CD4-positive, CD25-positive, alpha-beta regulatory T cell (primary cell): ENCODE results near the gene DHRS7B. TPM values are rescaled to one million over a fixed set of nuclear protein-coding genes. Genes with fewer than 3 reads are reported as not detected.
"Not testable (repeated sequence)": the region's sequence is repeated elsewhere in the genome, so short reads cannot be mapped to it uniquely, and the experiment has no call there.

Experiments
- ATAC-seq, 2 donors: fragments of 150-1000 bp; cut with Tn5 transposase; one replicate each; pipeline ENCODE4 v1.10.0; 2021; ENCODE audit warnings: low read depth in 2 of 2, moderate number of reproducible peaks in 2 of 2, moderate library complexity in 1 of 2
- DNase-seq, 3 donors: peaks; one replicate each; pipeline versions ENCODE4 v3.0.0 to v3.0.0-alpha.2; 2012 to 2022; ENCODE audit warnings: mixed read lengths in 1 of 3
- H3K27ac ChIP-seq: one replicate; pipeline ENCODE4 v1.7.0; 2013; ENCODE audit warnings: mild to moderate bottlenecking, low read length; ENCODE audit not compliant: insufficient read depth, poor library complexity, severe bottlenecking
- H3K27me3 ChIP-seq: one replicate; pipeline ENCODE4 v1.7.0; 2013; ENCODE audit warnings: low read length; ENCODE audit not compliant: control insufficient read depth, insufficient read depth
- H3K36me3 ChIP-seq: one replicate; pipeline ENCODE4 v1.7.0; 2013; ENCODE audit warnings: mild to moderate bottlenecking, low read length, moderate library complexity; ENCODE audit not compliant: control insufficient read depth, insufficient read depth
- H3K4me1 ChIP-seq: 2 replicates; pipeline ENCODE4 v1.7.0; 2013; ENCODE audit warnings: mild to moderate bottlenecking, low read length; ENCODE audit not compliant: insufficient read depth, control insufficient read depth, poor library complexity, severe bottlenecking
- H3K4me3 ChIP-seq: one replicate; pipeline ENCODE4 v1.7.0; 2013; ENCODE audit warnings: low read depth, mild to moderate bottlenecking, low read length, moderate library complexity
- H3K9me3 ChIP-seq, 2 experiments: 1 replicate in 1 of 2; 2 replicates in 1 of 2; pipeline ENCODE4 v1.7.0; 2013; ENCODE audit warnings: low read length in 2 of 2, mild to moderate bottlenecking in 1 of 2, moderate library complexity in 1 of 2; ENCODE audit not compliant: control insufficient read depth in 2 of 2
- H3K27ac Mint-ChIP-seq, 3 donors: one replicate each; pipeline ENCODE4 v1.8.0; 2020 to 2022; ENCODE audit warnings: mild to moderate bottlenecking in 3 of 3, mixed read lengths in 3 of 3, moderate library complexity in 2 of 3
- H3K27me3 Mint-ChIP-seq: one replicate; pipeline ENCODE4 v1.8.0; 2022; ENCODE audit warnings: mild to moderate bottlenecking, mixed read lengths
- H3K36me3 Mint-ChIP-seq: one replicate; pipeline ENCODE4 v1.8.0; 2020; ENCODE audit warnings: mixed read lengths
- H3K4me1 Mint-ChIP-seq, 4 donors: one replicate each; pipeline ENCODE4 v1.8.0; 2020 to 2022; ENCODE audit warnings: mixed read lengths in 4 of 4, mild to moderate bottlenecking in 1 of 4
- H3K4me3 Mint-ChIP-seq, 4 donors: one replicate each; pipeline ENCODE4 v1.8.0; 2020 to 2022; ENCODE audit warnings: mild to moderate bottlenecking in 4 of 4, mixed read lengths in 4 of 4, moderate library complexity in 3 of 4
- H3K9me3 Mint-ChIP-seq, 7 donors: one replicate each; pipeline ENCODE4 v1.8.0; 2020 to 2022; ENCODE audit warnings: mixed read lengths in 7 of 7, mild to moderate bottlenecking in 3 of 7, moderate library complexity in 2 of 7
- polyA plus RNA-seq, 4 donors: library from polyadenylated mRNA; unstranded; fragments of 300-500 nt; fragmentation: Illumina TruSeq; gene quantifications; one replicate each; pipeline ENCODE4 v1.2.3, GENCODE V29; 2021
- total RNA-seq: library from RNA; stranded (reverse); gene quantifications from one replicate; pipeline ENCODE4 v1.2.3, GENCODE V29; 2022

DHRS7B gene
- total and polyA plus RNA-seq, 5 donors from 2014 or later = 7.6 to 17.2 (median 12.2) TPM

DNA sequence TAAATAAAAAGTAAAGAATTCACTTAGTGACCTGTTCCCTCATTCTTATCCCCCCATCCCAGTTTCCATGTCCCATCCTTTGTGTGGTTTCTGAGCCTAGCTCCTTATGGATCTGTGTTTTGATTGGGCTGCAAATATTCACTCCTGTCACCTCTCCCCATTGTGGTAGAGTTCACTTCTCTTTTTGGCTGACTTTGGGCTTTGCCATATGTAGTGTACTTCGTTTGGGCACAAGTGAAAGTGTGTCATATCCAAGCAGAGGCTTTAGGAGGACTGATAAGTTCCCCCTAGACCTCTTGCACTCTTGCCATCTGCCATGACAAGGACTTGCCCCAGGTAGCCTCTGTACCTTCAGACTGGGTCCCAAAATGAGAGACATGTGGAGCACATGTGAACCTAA, 13.0 kb upstream of the DHRS7B start:
- Mint-ChIP-seq H3K27ac (no peak overlapping the region), H3K4me3 (no peak overlapping the region), H3K4me1 (no peaks in the 10 kb centered on the region), H3K9me3 (no peaks in the 10 kb centered on the region), H3K27me3 (peaks cover 5% of the 10 kb centered on the region), H3K36me3 (no peaks in the 10 kb centered on the region)
- Histone ChIP-seq H3K27me3 (no peaks in the 10 kb centered on the region), H3K4me1 (no peaks in the 10 kb centered on the region), H3K36me3 (no peaks in the 10 kb centered on the region), H3K9me3 (no peaks in the 10 kb centered on the region), H3K4me3 (no peak overlapping the region), H3K27ac (no peak overlapping the region)
- ATAC-seq (no peak), DNase-seq (no peak)

- not testable (repeated sequence) for H3K27ac Mint-ChIP-seq, ATAC-seq, H3K27me3 Mint-ChIP-seq, H3K36me3 Mint-ChIP-seq, H3K4me1 ChIP-seq, H3K9me3 ChIP-seq, H3K4me1 Mint-ChIP-seq, H3K4me3 ChIP-seq, H3K27me3 ChIP-seq, H3K36me3 ChIP-seq, H3K27ac ChIP-seq, DNase-seq, H3K4me3 Mint-ChIP-seq, H3K9me3 Mint-ChIP-seq
Observed at GRCh38 chr17:21114791-21115190, 12.0 kb upstream of the DHRS7B start.

DNA sequence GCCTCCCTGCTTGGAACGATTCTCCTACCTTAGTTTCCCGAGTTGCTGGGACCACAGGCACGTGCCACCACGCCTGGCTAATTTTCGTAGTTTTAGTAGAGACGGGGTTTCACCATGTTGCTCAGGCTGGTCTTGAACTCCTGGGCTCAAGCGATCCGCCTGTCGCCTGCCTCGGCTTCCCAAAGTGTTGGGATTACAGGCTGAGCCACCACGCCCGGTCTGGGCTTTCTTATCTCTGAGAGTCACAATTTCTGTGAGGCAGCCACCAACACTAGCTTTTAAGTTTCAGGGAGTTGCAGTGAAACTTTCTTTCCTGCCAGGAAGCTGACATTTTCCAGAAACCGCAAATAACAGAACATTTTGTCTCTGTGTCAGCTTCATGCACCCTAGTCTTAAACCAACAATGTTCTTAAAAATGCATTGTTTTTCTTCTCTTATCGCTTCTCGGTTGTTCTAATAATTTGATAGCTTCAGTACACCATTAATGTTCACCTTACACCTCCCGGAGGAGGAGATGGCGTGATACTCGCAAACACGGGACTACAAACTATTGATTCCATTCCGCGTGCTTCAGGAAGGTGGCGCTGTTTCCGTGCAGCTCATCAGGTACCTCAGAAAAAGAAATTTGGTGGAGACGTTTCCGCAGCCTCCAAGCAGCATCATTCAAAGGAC, 7.4 kb upstream of the DHRS7B start:
- no peak overlapping the region for H3K4me3 Mint-ChIP-seq
- no peaks in the 10 kb centered on the region for H3K27me3 ChIP-seq
- H3K9me3 Mint-ChIP-seq = no peaks in the 10 kb centered on the region
- no peaks in the 10 kb centered on the region for H3K9me3 ChIP-seq
- no peaks in the 10 kb centered on the region for H3K36me3 ChIP-seq
- H3K4me3 ChIP-seq = peak overlapping the region; percentile 43
- DNase-seq = peak; percentile 56 to 85 (median 72)
- H3K27me3 Mint-ChIP-seq = peaks cover 3% of the 10 kb centered on the region
- peaks cover 5 to 7% (median 6%) of the 10 kb centered on the region in 4 donors for H3K4me1 Mint-ChIP-seq
- H3K4me1 ChIP-seq = no peaks in the 10 kb centered on the region
- peak; percentile 71 to 82 for ATAC-seq
- H3K36me3 Mint-ChIP-seq = no peaks in the 10 kb centered on the region
- no peak overlapping the region for H3K27ac ChIP-seq
- peak overlapping the region; percentile 1 to 39 (median 2) for H3K27ac Mint-ChIP-seq

DNA sequence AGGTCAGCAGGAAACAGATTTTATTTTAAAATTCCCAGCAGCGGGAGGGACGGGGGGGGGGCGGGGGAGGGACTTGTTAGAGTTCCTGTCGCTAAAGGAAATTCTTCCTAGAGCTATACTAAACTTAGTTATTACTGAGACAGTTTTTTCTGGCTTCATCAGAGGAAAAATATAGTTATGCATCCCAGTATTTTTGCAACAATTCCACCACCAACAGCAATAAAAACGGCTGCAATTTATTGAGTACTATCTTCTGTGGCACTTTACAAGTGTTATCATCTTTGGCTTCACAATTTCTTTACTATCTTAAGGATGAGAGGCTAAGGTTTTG, 6.9 kb upstream of the DHRS7B start:
- no peaks in the 10 kb centered on the region for H3K36me3 ChIP-seq
- no peak overlapping the region for H3K27ac ChIP-seq
- Mint-ChIP-seq H3K9me3 (no peaks in the 10 kb centered on the region), H3K4me1 (peaks cover 5 to 9% (median 7%) of the 10 kb centered on the region in 4 donors), H3K27me3 (no peaks in the 10 kb centered on the region), H3K36me3 (no peaks in the 10 kb centered on the region), H3K27ac (peak overlapping the region in 2 of 3 donors; percentile 1 to 2), H3K4me3 (no peak overlapping the region)
- H3K4me1 ChIP-seq = peaks cover under 1% of the 10 kb centered on the region
- no peaks in the 10 kb centered on the region for H3K9me3 ChIP-seq
- ATAC-seq = no peak
- no peak overlapping the region for H3K4me3 ChIP-seq
- DNase-seq = no peak
- H3K27me3 ChIP-seq = no peaks in the 10 kb centered on the region

DNA sequence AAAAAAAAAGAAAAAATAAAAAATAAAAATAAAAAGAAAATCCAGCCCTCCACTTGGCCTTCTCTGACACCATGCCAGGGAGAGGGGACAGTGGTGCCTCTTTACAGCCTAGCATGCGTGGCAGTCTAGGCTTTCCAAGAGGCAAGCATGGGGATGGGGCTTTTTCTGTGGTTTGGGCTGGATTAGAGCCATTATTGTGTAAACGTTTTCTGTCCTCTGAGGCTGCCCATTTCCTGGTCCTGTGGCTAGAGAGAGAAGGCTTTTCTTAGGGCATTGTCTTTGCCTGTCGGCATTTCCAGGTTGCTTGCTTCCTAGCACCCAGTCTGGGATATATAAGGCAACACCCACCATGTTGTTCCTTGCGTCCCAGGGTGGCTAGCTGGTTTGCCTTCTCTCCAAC, 2.7 kb upstream of the DHRS7B start:
- Histone ChIP-seq H3K9me3 (no peaks in the 10 kb centered on the region), H3K27me3 (no peaks in the 10 kb centered on the region), H3K4me3 (no peak overlapping the region), H3K36me3 (no peaks in the 10 kb centered on the region), H3K27ac (no peak overlapping the region), H3K4me1 (peaks cover 30% of the 10 kb centered on the region)
- Mint-ChIP-seq H3K4me1 (peaks cover 8 to 42% (median 29%) of the 10 kb centered on the region in 4 donors), H3K9me3 (peaks cover 0 to under 1% (median 0%) of the 10 kb centered on the region in 7 donors), H3K27me3 (no peaks in the 10 kb centered on the region), H3K4me3 (no peak overlapping the region), H3K36me3 (no peaks in the 10 kb centered on the region), H3K27ac (no peak overlapping the region)
- DNase-seq (no peak), ATAC-seq (no peak)

DNA sequence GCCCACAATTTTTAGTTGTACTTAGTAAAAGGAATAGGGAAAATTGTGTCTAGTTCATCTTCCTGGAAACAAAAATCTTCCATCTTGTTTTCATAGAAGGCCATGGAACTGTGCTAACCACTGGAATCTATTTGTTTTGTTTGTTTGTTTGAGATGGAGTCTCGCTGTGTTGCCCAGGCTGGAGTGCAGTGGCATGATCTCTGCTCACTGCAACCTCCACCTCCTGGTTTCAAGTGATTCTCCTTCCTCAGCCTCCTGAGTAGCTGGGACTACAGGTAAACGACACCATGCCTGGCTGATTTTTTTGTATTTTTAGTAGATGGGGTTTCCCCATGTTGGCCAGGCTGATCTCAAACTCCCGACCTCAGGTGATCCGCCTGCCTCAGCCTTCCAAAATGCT, 2.2 kb upstream of the DHRS7B start:
- H3K4me3 ChIP-seq, H3K9me3 ChIP-seq, H3K27me3 ChIP-seq, H3K27ac ChIP-seq, H3K9me3 Mint-ChIP-seq, DNase-seq, H3K27ac Mint-ChIP-seq, ATAC-seq, H3K27me3 Mint-ChIP-seq, H3K36me3 Mint-ChIP-seq, H3K36me3 ChIP-seq: not testable (repeated sequence)
- peaks cover 30% of the 10 kb centered on the region for H3K4me1 ChIP-seq
- peak overlapping the region in 1 of 4 donors; percentile 90 for H3K4me3 Mint-ChIP-seq
- H3K4me1 Mint-ChIP-seq = peaks cover 6 to 43% (median 28%) of the 10 kb centered on the region in 4 donors

DNA sequence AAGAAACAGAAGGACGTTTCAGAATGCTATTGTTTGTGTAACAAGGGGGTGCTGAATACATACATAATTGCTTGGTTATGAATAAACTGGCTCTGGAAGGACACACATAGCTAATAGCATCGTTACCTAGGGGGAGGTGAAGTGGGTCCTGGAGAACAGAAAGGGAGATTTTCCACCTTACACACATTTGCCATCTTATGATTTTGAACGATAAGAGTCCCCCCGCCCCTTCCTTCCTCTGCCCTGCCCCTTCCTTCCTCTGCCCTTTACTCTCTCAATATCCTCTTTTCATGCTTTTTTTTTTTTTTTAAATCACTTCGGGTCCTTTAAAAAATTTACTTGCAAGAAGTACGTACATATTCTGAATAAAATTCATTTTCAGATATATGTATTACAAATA, 902 bp upstream of the DHRS7B start:
- H3K36me3 ChIP-seq = no peaks in the 10 kb centered on the region
- H3K9me3 Mint-ChIP-seq = peaks cover 0 to 2% (median 0%) of the 10 kb centered on the region in 7 donors
- DNase-seq = peak; percentile 71 to 86 (median 72)
- H3K27me3 ChIP-seq = no peaks in the 10 kb centered on the region
- no peaks in the 10 kb centered on the region for H3K9me3 ChIP-seq
- H3K27ac Mint-ChIP-seq = peak overlapping the region; percentile 3 to 98 (median 96)
- no peaks in the 10 kb centered on the region for H3K27me3 Mint-ChIP-seq
- peak overlapping the region; percentile 99 for H3K4me3 ChIP-seq
- peak overlapping the region; percentile 95 for H3K27ac ChIP-seq
- H3K4me1 Mint-ChIP-seq = peaks cover 3 to 42% (median 28%) of the 10 kb centered on the region in 4 donors
- peak; percentile 49 for ATAC-seq
- H3K4me1 ChIP-seq = peaks cover 30% of the 10 kb centered on the region
- H3K36me3 Mint-ChIP-seq = no peaks in the 10 kb centered on the region
- H3K4me3 Mint-ChIP-seq = peak overlapping the region; percentile 93 to 95 (median 95)

GRCh38 chr17:21127509-21128077, 829 bp downstream of the DHRS7B start:
- Mint-ChIP-seq H3K4me3 (peak overlapping the region; percentile 93 to 95 (median 95)), H3K27me3 (no peaks in the 10 kb centered on the region), H3K36me3 (no peaks in the 10 kb centered on the region), H3K27ac (peak overlapping the region; percentile 86 to 98 (median 96)), H3K4me1 (peaks cover 3 to 45% (median 37%) of the 10 kb centered on the region in 4 donors), H3K9me3 (peaks cover 0 to 2% (median 0%) of the 10 kb centered on the region in 7 donors)
- H3K27me3 ChIP-seq = no peaks in the 10 kb centered on the region
- no peaks in the 10 kb centered on the region for H3K36me3 ChIP-seq
- peaks cover 30% of the 10 kb centered on the region for H3K4me1 ChIP-seq
- peak overlapping the region; percentile 95 for H3K27ac ChIP-seq
- peak overlapping the region; percentile 99 for H3K4me3 ChIP-seq
- H3K9me3 ChIP-seq = no peaks in the 10 kb centered on the region
- no peak for DNase-seq
- ATAC-seq = no peak
